Stimulated activated CD4-positive, alpha-beta T cell treated with anti-CD3 and anti-CD28 coated beads, Interleukin-2, amount 100 ng/mL, for 48 hours (primary cell): Measurements from ENCODE around the gene TECPR2.

Experiments used
- DNase-seq, 2 donors: peaks; one replicate each; pipeline ENCODE4 v3.0.0-alpha.2; 2020

TECPR2 gene

GRCh38 chr14:102472791-102473150, 110.0 kb downstream of the TECPR2 start:
- no peak for DNase-seq

DNA sequence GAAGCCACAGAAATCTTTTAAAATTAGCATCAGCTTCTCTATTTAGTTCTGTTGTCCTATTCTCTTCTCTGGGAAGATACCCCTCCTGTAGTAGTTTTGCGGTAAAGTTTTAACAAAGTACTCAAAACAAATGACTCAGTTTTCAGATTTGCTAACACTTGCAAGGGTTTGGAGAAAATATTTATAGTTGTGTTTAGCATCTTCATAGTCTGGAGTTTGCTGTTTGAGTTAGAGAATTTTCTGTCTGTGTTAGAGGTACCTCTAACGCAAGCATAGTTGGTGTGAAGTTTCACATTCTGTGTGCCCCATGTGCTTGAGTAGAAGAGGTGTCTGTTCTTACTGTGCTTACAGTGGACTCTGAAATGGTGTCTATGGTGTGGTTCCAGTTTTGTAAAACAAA, 110.8 kb downstream of the TECPR2 start:
- DNase-seq = no peak

GRCh38 chr14:102474934-102475333, 112.2 kb downstream of the TECPR2 start:
- no peak for DNase-seq

DNA sequence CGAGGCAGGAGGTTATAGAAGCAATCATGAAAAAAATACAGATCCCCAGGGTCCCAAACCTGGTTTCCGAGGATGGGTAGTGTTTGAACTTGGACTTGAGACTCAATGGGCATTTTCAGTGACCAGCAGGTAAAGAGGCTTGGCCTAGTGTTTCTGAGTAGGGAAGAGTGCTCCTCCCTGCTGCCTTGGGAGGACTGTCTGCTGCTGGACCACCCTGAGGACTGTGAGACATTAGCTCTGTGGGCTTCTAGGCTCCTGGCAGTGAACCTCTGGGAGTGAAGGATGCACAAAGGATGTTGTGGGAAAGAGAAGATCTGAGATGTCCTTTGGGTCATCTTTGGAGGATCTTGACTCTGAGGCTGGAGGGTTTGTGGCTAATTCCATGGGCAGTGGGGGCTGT, 116.4 kb downstream of the TECPR2 start:
- DNase-seq = no peak

DNA sequence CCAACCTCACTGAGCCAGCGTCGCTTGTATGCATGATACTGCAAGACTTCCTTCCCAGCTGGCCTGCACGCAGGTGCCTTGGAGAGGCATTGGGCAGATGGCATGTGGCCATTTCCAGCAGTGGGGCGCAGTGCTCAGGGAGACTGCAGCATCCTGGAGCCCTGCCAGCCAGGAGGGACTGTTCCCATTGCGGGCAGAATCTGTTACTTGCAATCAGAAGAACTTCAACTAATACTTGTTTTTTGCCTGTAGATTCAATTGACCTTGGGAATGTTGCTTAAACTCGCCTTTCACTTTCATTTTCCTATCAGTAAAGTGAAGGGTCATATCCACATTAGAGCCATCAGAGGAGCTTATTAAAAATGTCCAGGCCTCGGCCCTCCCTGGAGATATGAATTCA, 117.0 kb downstream of the TECPR2 start:
- DNase-seq = no peak

DNA sequence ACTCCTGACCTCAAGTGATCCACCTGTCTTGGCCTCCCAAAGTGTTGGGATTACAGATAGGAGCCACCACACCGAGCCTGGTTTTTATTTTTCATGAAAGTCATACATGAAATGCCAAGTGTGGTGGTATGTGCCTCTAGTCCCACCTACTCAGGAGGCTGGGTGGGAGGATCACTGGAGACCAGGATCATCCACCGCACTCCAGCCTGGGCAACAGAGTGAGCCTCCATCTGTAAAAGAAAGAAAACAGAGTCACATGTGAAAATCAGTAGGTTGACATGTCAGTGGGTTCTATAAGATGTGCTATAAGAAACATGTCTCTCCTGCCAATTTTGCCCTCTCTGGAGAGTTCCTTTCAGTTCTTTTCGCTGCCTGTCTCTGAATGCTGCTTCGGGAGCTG, 118.6 kb downstream of the TECPR2 start:
- no peak for DNase-seq

GRCh38 chr14:102481791-102482238, 119.1 kb downstream of the TECPR2 start:
- no peak for DNase-seq

DNA sequence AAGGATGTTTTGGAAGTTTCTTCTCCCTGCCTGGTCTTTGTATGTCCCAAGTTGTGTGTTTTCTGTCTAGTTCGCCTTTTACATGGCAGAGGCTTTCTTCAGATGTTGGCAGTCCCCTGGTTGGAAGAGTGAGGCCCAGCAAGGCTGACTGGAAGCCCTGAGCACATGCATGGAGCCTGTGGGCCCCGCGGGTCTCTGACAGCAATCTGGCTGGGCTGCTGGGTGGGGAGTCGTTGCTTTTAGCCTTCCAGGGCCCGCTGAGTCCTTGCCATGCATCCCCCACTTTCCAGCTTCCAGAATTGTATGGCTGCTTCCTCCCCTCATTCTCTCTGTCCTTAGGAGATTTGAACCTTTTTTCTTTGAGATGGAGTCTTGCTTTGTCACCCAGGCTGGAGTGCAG, 121.6 kb downstream of the TECPR2 start:
- no peak for DNase-seq

GRCh38 chr14:102485693-102486512, 123.2 kb downstream of the TECPR2 start:
- DNase-seq = no peak

DNA sequence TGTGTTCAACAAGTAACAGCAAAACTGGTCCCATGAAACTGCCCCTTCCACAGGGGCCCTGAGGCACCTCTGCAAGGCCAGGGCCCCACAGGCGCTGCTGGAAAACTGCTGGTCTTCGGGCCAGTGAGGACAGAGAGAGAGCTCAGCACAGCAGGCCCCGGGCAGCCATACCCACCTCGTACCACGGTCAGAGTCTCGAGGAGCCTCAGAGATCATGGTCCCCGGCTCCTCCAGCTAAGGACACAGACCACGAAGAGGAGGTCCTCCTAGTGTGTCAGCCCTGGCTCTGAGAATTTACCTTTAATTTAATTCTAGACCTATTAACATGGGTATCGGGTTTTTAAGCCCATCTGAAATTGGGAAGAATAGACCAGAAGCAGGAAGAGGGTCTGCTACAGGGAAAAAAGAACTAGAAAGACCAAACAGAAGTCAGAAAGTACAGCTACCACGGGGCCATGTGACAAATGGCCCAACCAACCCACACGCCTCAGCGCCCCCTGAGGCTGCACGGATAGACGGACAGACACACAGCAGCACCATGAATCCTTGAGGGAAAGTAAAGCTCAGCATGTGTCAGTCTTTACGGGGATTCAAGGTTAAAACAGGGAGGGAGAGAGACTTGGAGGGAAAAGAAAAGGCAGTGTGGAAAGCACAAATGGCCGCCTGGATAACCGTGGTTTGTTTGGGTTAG, 123.9 kb downstream of the TECPR2 start:
- DNase-seq = no peak

- no peak for DNase-seq
Measured at GRCh38 chr14:102487204-102487577, 124.5 kb downstream of the TECPR2 start.

DNA sequence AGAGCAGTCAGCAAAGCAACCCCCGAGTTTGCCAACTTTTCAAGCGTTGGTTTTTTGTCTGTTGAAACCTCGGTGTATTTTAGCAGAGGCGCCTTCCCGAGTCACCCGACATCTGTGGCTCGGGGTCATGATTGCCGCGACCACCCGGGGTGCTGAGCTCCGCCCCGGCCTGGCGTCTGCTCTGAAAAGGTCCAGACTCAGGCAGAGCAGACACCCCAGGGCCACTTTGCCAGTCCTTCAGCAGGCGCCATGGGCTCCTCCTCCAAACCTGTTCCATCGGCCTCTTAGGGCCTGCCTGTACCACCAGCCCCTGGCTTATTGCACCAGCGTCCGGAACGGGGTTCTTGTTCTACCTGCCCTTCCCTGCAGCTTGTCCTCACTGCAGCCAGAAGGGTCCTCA, 127.7 kb downstream of the TECPR2 start:
- no peak for DNase-seq

DNA sequence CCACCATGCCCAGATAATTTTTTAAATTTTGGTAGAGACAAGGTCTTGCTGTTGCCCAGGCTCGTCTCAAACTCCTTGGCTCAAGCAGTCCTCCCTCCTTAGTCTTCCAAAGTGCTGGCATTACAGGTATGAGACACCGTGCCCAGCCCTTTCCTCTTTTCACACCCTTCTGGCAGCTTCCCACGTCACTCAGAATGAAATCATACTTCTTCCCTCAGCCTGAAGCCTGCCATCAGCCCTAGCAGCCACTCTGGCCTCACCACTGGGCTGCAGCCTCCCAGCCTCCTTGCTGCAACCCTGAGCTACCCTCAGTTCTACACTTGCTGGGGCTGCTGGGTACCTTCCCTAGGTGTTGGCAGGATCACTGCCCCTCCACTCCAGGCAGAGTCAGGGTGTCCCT, 128.6 kb downstream of the TECPR2 start:
- DNase-seq = no peak

- DNase-seq = no peak
Measured at GRCh38 chr14:102491786-102492530, 129.2 kb downstream of the TECPR2 start.

- DNase-seq = no peak
Measured at GRCh38 chr14:102492531-102492910, 129.8 kb downstream of the TECPR2 start.

GRCh38 chr14:102493096-102493495, 130.4 kb downstream of the TECPR2 start:
- DNase-seq = no peak

GRCh38 chr14:102493585-102493984, 130.8 kb downstream of the TECPR2 start:
- no peak for DNase-seq

DNA sequence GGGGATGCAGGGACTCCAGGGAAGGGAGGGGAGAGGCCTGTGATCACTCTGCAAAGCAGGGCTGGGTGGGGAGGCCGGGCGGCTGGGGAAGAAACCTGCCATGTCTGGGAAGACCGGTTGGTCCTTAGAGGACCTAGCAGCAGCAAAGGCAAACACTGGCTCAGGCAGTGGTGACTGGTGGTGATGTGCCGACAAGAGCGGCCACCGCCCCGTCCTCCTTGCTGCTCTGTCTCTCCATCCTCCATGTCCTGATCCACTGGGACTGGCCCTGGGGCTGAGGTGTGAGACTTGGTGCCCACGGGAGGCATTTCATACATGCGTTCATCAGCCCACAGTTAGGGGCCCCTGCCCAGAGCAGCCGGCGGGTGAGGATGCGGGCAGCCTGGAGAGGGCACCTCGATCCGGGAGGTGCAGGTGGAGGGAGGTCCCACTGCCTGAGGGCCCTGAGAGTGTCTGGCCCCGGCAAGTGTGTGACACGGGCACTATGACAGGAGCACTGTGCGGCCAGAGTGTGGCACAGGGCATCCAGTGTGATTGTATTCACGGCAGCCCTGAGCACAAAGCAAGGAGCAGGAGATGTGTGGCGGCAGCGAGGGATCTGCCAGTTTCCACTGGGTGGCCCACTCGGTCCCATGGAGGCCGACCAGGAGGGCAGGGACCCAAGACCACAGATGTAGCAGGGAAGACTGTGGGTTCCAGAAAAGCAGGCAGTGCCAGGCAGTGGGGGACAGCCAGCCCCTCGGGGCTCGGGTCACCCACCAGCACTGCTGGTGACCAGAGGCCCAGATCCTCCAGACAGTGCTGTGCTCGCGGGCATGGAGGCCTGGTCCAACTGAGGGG, 133.0 kb downstream of the TECPR2 start:
- no peak for DNase-seq

- no peak for DNase-seq
Measured at GRCh38 chr14:102496331-102496691, 133.6 kb downstream of the TECPR2 start.

DNA sequence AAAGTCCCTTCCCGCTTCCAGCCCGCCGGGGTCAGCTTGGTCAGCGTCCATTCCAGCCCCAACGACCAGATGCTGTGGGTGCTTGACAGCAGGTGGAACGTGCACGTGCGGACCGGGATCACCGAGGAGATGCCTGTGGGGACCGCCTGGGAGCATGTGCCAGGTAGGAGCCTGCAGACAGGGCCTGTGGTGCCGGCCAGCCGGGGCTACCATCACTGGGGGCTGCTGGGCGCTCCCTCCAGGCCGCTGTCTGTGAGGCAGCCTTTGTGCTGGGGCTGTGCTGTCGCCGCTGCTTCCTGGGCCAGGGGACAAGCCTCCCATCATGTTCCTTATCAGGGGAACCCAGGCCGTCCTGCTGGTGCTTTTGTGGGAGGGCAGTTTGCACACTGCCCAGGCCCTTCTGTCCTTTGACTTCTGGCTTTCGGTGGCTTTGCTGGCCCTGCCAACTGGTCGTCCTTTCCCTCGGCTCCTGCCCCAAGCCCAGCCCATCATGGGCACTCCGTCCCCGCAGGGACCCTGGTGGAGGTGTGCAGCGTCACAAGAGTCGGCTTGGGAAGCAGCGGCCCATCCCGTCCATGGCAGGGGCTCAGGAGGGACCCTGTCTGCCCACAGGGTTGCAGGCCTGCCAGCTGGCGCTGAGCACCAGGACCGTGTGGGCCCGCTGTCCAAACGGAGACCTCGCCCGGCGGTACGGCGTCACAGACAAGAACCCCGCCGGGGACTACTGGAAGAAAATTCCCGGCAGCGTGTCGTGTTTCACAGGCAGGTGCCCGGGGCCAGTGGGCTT, 134.4 kb downstream of the TECPR2 start:
- DNase-seq = no peak

GRCh38 chr14:102497998-102498677, 135.4 kb downstream of the TECPR2 start:
- no peak for DNase-seq
